Right atrium auricular region (tissue), 2 donors: ENCODE measurements around the gene SCN9A. TPM values are rescaled to one million over a fixed set of nuclear protein-coding genes. Genes with fewer than 3 reads are reported as not detected.

Source experiments
- DNase-seq: peaks from one replicate; pipeline ENCODE4 v3.0.0-alpha.2; 2019; ENCODE audit warnings: low spot score
- H3K27ac ChIP-seq, 2 donors: fragments of 200-600 bp; sonication (generic); 1 replicate in 1 of 2; 2 replicates in 1 of 2; pipeline ENCODE4 v1.5.1; 2016 to 2019
- H3K27me3 ChIP-seq, 2 donors: fragments of 200-600 bp; sonication (generic); one replicate each; pipeline versions ENCODE4 v1.5.1 to v1.6.0; 2017 to 2019
- H3K36me3 ChIP-seq: fragments of 200-600 bp; sonication (generic); one replicate; pipeline ENCODE4 v1.5.1; 2016
- H3K4me1 ChIP-seq, 2 donors: fragments of 200-600 bp; sonication (generic); one replicate each; pipeline versions ENCODE4 v1.5.1 to v1.6.0; 2017 to 2019
- H3K4me3 ChIP-seq, 2 donors: fragments of 200-600 bp; sonication (generic); 1 replicate in 1 of 2; 2 replicates in 1 of 2; pipeline ENCODE4 v1.5.1; 2017 to 2019; ENCODE audit warnings: mild to moderate bottlenecking in 1 of 2, moderate library complexity in 1 of 2
- H3K9me3 ChIP-seq, 2 donors: fragments of 200-600 bp; sonication (generic); one replicate each; pipeline ENCODE4 v1.5.1; 2019
- CTCF ChIP-seq, 2 donors: fragments of 200-600 bp; sonication (generic); IDR thresholded peaks; one replicate each; pipeline ENCODE4 v1.5.1; 2019; ENCODE audit warnings: antibody characterized with exemption in 2 of 2
- total RNA-seq, 2 donors: library from RNA; depleted of rRNA; stranded (reverse); fragments of >200 nt; gene quantifications; one replicate each; pipeline ENCODE4 v1.1.0, GENCODE V29; 2016

SCN9A gene
- total RNA-seq, 2 donors from 2014 or later: 0.51 to 1.1 TPM

- DNase-seq: no peak
- TF ChIP-seq CTCF (IDR thresholded peaks at IDR 0.05): no peak
- Histone ChIP-seq H3K27me3 (no peaks in the 10 kb centered on the region), H3K27ac (no peak overlapping the region), H3K4me3 (no peak overlapping the region), H3K4me1 (no peaks in the 10 kb centered on the region), H3K36me3 (no peaks in the 10 kb centered on the region), H3K9me3 (no peaks in the 10 kb centered on the region)
Measured at GRCh38 chr2:166307326-166307725, 68.4 kb downstream of the SCN9A start.

- TF ChIP-seq CTCF (IDR thresholded peaks at IDR 0.05): no peak
- no peaks in the 10 kb centered on the region for H3K36me3 ChIP-seq
- H3K27me3 ChIP-seq: no peaks in the 10 kb centered on the region
- no peak overlapping the region for H3K4me3 ChIP-seq
- no peak for DNase-seq
- no peaks in the 10 kb centered on the region for H3K4me1 ChIP-seq
- no peaks in the 10 kb centered on the region for H3K9me3 ChIP-seq
- H3K27ac ChIP-seq: no peak overlapping the region
Measured at GRCh38 chr2:166304656-166305055, 71.1 kb downstream of the SCN9A start.

GRCh38 chr2:166302036-166302435 is 73.7 kb downstream of the SCN9A start:
- Histone ChIP-seq H3K27ac (no peak overlapping the region), H3K36me3 (no peaks in the 10 kb centered on the region), H3K27me3 (no peaks in the 10 kb centered on the region), H3K4me3 (no peak overlapping the region), H3K9me3 (no peaks in the 10 kb centered on the region), H3K4me1 (no peaks in the 10 kb centered on the region)
- no peak for DNase-seq
- no peak for TF ChIP-seq CTCF (IDR thresholded peaks at IDR 0.05)

- no peak for TF ChIP-seq CTCF (IDR thresholded peaks at IDR 0.05)
- H3K27me3 ChIP-seq: no peaks in the 10 kb centered on the region
Measured at GRCh38 chr2:166297951-166298350, 77.8 kb downstream of the SCN9A start.

GRCh38 chr2:166293984-166294383 is 81.8 kb downstream of the SCN9A start:
- H3K4me3 ChIP-seq: no peak overlapping the region
- H3K27me3 ChIP-seq: no peaks in the 10 kb centered on the region
- no peaks in the 10 kb centered on the region for H3K4me1 ChIP-seq
- H3K27ac ChIP-seq: no peak overlapping the region
- no peaks in the 10 kb centered on the region for H3K36me3 ChIP-seq
- no peaks in the 10 kb centered on the region for H3K9me3 ChIP-seq
- no peak for TF ChIP-seq CTCF (IDR thresholded peaks at IDR 0.05)
- no peak for DNase-seq

More at GRCh38 chr2:166297951-166298350, 77.8 kb downstream of the SCN9A start:
- no peak for DNase-seq
- no peak overlapping the region for H3K4me3 ChIP-seq
- H3K9me3 ChIP-seq: no peaks in the 10 kb centered on the region
- no peaks in the 10 kb centered on the region for H3K4me1 ChIP-seq
- H3K27ac ChIP-seq: no peak overlapping the region
- H3K36me3 ChIP-seq: no peaks in the 10 kb centered on the region

- no peak for DNase-seq
- H3K27ac ChIP-seq: no peak overlapping the region
- H3K4me1 ChIP-seq: no peaks in the 10 kb centered on the region
- no peak for TF ChIP-seq CTCF (IDR thresholded peaks at IDR 0.05)
- H3K27me3 ChIP-seq: no peaks in the 10 kb centered on the region
- no peaks in the 10 kb centered on the region for H3K9me3 ChIP-seq
- no peaks in the 10 kb centered on the region for H3K36me3 ChIP-seq
- H3K4me3 ChIP-seq: no peak overlapping the region
Measured at GRCh38 chr2:166285215-166285614, 90.5 kb downstream of the SCN9A start.
